ENCODE measurements around the gene DNAH8. TPM values are rescaled to one million over a fixed set of nuclear protein-coding genes. Genes with fewer than 3 reads are reported as not detected.

DNAH8 gene
- total RNA-seq, 4 donors from 2014 or later, result under 0.01 TPM; not detected in 3

- TF ChIP-seq EP300 (IDR thresholded peaks at IDR 0.05) (no peak), POLR2A (IDR thresholded peaks at IDR 0.05; ENCODE audit: low read depth) (no peak), POLR2AphosphoS5 (IDR thresholded peaks at IDR 0.05) (no peak)
Measured at GRCh38 chr6:38882157-38882556, 167.0 kb downstream of the DNAH8 start.

GRCh38 chr6:38897507-38897906 is 182.4 kb downstream of the DNAH8 start:
- TF ChIP-seq CTCF (IDR thresholded peaks at IDR 0.05) (no peak), EP300 (IDR thresholded peaks at IDR 0.05) (no peak), POLR2A (IDR thresholded peaks at IDR 0.05; ENCODE audit: low read depth) (no peak), POLR2AphosphoS5 (IDR thresholded peaks at IDR 0.05) (no peak)
- intact Hi-C loops (cut with DNase I), result no loop called here
- H3K4me1 ChIP-seq, result no peaks in the 10 kb centered on the region
- H3K9me3 ChIP-seq, result no peaks in the 10 kb centered on the region
- H3K27me3 ChIP-seq, result peaks cover 0 to 11% (median 0%) of the 10 kb centered on the region in 4 donors
- no peak for DNase-seq (ENCODE audit: extremely low spot score)
- H3K27ac ChIP-seq (replicated peaks in 1 of 4), result no peak overlapping the region
- no peaks in the 10 kb centered on the region for H3K36me3 ChIP-seq
- no peak overlapping the region for H3K4me3 ChIP-seq
- WGBS, result 89% methylated on average over 6 of the region's 6 CpGs

More at GRCh38 chr6:38882157-38882556, 167.0 kb downstream of the DNAH8 start:
- peaks cover 0 to 6% (median 3%) of the 10 kb centered on the region in 4 donors for H3K9me3 ChIP-seq
- no peak overlapping the region for H3K4me3 ChIP-seq
- no peak overlapping the region for H3K27ac ChIP-seq (replicated peaks in 1 of 4)
- peaks cover 0 to 10% (median 0%) of the 10 kb centered on the region in 4 donors for H3K27me3 ChIP-seq
- intact Hi-C loops (cut with DNase I), result no loop called here
- whole genome bisulfite sequencing, result 96% methylated on average over 2 of the region's 2 CpGs
- H3K4me1 ChIP-seq, result no peaks in the 10 kb centered on the region
- H3K36me3 ChIP-seq, result no peaks in the 10 kb centered on the region
- DNase-seq (ENCODE audit: extremely low spot score), result no peak

GRCh38 chr6:38901802-38902522 is 186.9 kb downstream of the DNAH8 start:
- H3K36me3 ChIP-seq, result no peaks in the 10 kb centered on the region
- 90% methylated on average over 3 of the region's 3 CpGs for WGBS
- no peaks in the 10 kb centered on the region for H3K4me1 ChIP-seq
- H3K4me3 ChIP-seq, result no peak overlapping the region
- peaks cover 0 to 18% (median 0%) of the 10 kb centered on the region in 4 donors for H3K27me3 ChIP-seq
- no peak for DNase-seq (ENCODE audit: extremely low spot score)
- intact Hi-C loops (cut with DNase I), result no loop called here
- TF ChIP-seq CTCF (IDR thresholded peaks at IDR 0.05), result no peak
- no peak for TF ChIP-seq POLR2AphosphoS5 (IDR thresholded peaks at IDR 0.05)
- no peak for TF ChIP-seq EP300 (IDR thresholded peaks at IDR 0.05)
- no peak for TF ChIP-seq POLR2A (IDR thresholded peaks at IDR 0.05; ENCODE audit: low read depth)
- no peaks in the 10 kb centered on the region for H3K9me3 ChIP-seq
- H3K27ac ChIP-seq (replicated peaks in 1 of 4), result no peak overlapping the region

GRCh38 chr6:38906582-38906981 is 191.5 kb downstream of the DNAH8 start:
- H3K4me1 ChIP-seq, result no peaks in the 10 kb centered on the region
- 90% methylated on average over 4 of the region's 4 CpGs for WGBS
- peaks cover 0 to 18% (median 0%) of the 10 kb centered on the region in 4 donors for H3K27me3 ChIP-seq
- H3K4me3 ChIP-seq, result no peak overlapping the region
- H3K36me3 ChIP-seq, result no peaks in the 10 kb centered on the region
- DNase-seq (ENCODE audit: extremely low spot score), result no peak
- H3K9me3 ChIP-seq, result no peaks in the 10 kb centered on the region
- intact Hi-C loops (cut with DNase I), result no loop called here
- no peak overlapping the region for H3K27ac ChIP-seq (replicated peaks in 1 of 4)
- TF ChIP-seq POLR2A (IDR thresholded peaks at IDR 0.05; ENCODE audit: low read depth) (no peak), EP300 (IDR thresholded peaks at IDR 0.05) (no peak), POLR2AphosphoS5 (IDR thresholded peaks at IDR 0.05) (no peak), CTCF (IDR thresholded peaks at IDR 0.05) (no peak)

GRCh38 chr6:38907264-38907663 is 192.2 kb downstream of the DNAH8 start:
- Histone ChIP-seq H3K4me3 (no peak overlapping the region), H3K27ac (replicated peaks in 1 of 4) (no peak overlapping the region), H3K4me1 (no peaks in the 10 kb centered on the region), H3K9me3 (no peaks in the 10 kb centered on the region), H3K27me3 (peaks cover 0 to 12% (median 0%) of the 10 kb centered on the region in 4 donors), H3K36me3 (no peaks in the 10 kb centered on the region)
- intact Hi-C loops (cut with DNase I), result no loop called here
- no peak for DNase-seq (ENCODE audit: extremely low spot score)
- no peak for TF ChIP-seq POLR2A (IDR thresholded peaks at IDR 0.05; ENCODE audit: low read depth)
- TF ChIP-seq CTCF (IDR thresholded peaks at IDR 0.05), result no peak
- no peak for TF ChIP-seq POLR2AphosphoS5 (IDR thresholded peaks at IDR 0.05)
- no peak for TF ChIP-seq EP300 (IDR thresholded peaks at IDR 0.05)

All from esophagus muscularis mucosa (tissue), 4 donors.